Peyer's patch (tissue), 4 donors: Measurements from ENCODE around the gene GJA4. TPM values are rescaled to one million over a fixed set of nuclear protein-coding genes. Genes with fewer than 3 reads are reported as not detected.
A peak's percentile ranks its signal among the peaks of the same experiment; 100 is the strongest.

Source experiments
- DNase-seq, 3 donors: peaks; one replicate each; pipeline ENCODE4 v3.0.0-alpha.2; 2017 to 2019
- H3K27ac ChIP-seq, 4 donors: fragments of 200-600 bp; sonication (generic); one replicate each; pipeline ENCODE4 v1.5.1; 2016 to 2019
- H3K27me3 ChIP-seq, 2 donors: fragments of 200-600 bp; sonication (generic); one replicate each; pipeline ENCODE4 v1.5.1; 2019
- H3K36me3 ChIP-seq, 3 donors: fragments of 200-600 bp; sonication (generic); one replicate each; pipeline ENCODE4 v1.5.1; 2016 to 2019
- H3K4me1 ChIP-seq, 4 donors: fragments of 200-600 bp; sonication (generic); one replicate each; pipeline ENCODE4 v1.5.1; 2016 to 2019
- H3K4me3 ChIP-seq, 4 donors: fragments of 200-600 bp; sonication (generic); 1 replicate in 3 of 4; 2 replicates in 1 of 4; pipeline ENCODE4 v1.5.1; 2016 to 2019; ENCODE audit warnings: mild to moderate bottlenecking in 1 of 4
- H3K9me3 ChIP-seq, 4 donors: fragments of 200-600 bp; sonication (generic); one replicate each; pipeline ENCODE4 v1.5.1; 2016 to 2019; ENCODE audit warnings: mild to moderate bottlenecking in 1 of 4
- CTCF ChIP-seq, 6 experiments: fragments of 450-650 bp in 4 of 6; fragments of 200-600 bp in 2 of 6; sonication (generic) in 1 of 6; IDR thresholded peaks; one replicate each; pipeline ENCODE4 v1.5.1; 2017 to 2019; ENCODE audit warnings: antibody characterized with exemption in 6 of 6, mild to moderate bottlenecking in 3 of 6, moderate library complexity in 1 of 6
- POLR2A ChIP-seq, 2 donors: fragments of 450-650 bp; IDR thresholded peaks; one replicate each; pipeline ENCODE4 v1.5.1; 2017; ENCODE audit warnings: antibody characterized with exemption in 2 of 2, mild to moderate bottlenecking in 2 of 2, moderate library complexity in 2 of 2
- total RNA-seq, 4 donors: library from RNA; depleted of rRNA; stranded (reverse); fragments of >200 nt; gene quantifications; one replicate each; pipeline ENCODE4 v1.1.0, GENCODE V29; 2016

GJA4 gene
- total RNA-seq, 4 donors from 2014 or later: 2.5 to 6.1 (median 4.3) TPM

- Histone ChIP-seq H3K36me3 (no peaks in the 10 kb centered on the region), H3K27me3 (no peaks in the 10 kb centered on the region), H3K9me3 (no peaks in the 10 kb centered on the region), H3K4me3 (peak overlapping the region in 1 of 4 donors; percentile 42), H3K27ac (no peak overlapping the region), H3K4me1 (peaks cover 0 to 5% (median 0%) of the 10 kb centered on the region in 4 donors)
- no peak for DNase-seq
- TF ChIP-seq POLR2A (IDR thresholded peaks at IDR 0.05): no peak
- no peak for TF ChIP-seq CTCF (IDR thresholded peaks at IDR 0.05)
These were observed 2.0 kb downstream of the GJA4 start for GRCh38 chr1:34794790-34795180.

GRCh38 chr1:34795916-34796315 lies 3.1 kb downstream of the GJA4 start:
- Histone ChIP-seq H3K36me3 (no peaks in the 10 kb centered on the region), H3K4me3 (peak overlapping the region in 1 of 4 donors; percentile 10), H3K9me3 (no peaks in the 10 kb centered on the region), H3K4me1 (peaks cover 0 to 5% (median 0%) of the 10 kb centered on the region in 4 donors), H3K27me3 (no peaks in the 10 kb centered on the region), H3K27ac (no peak overlapping the region)
- TF ChIP-seq CTCF (IDR thresholded peaks at IDR 0.05) (no peak), POLR2A (IDR thresholded peaks at IDR 0.05) (no peak)
- no peak for DNase-seq

- Histone ChIP-seq H3K36me3 (no peaks in the 10 kb centered on the region), H3K9me3 (no peaks in the 10 kb centered on the region), H3K4me3 (no peak overlapping the region), H3K27me3 (no peaks in the 10 kb centered on the region), H3K4me1 (peaks cover 0 to 5% (median 0%) of the 10 kb centered on the region in 4 donors), H3K27ac (no peak overlapping the region)
- TF ChIP-seq POLR2A (IDR thresholded peaks at IDR 0.05) (no peak), CTCF (IDR thresholded peaks at IDR 0.05) (no peak)
- DNase-seq: no peak
These were observed 4.2 kb downstream of the GJA4 start for GRCh38 chr1:34796990-34797389.

GRCh38 chr1:34800214-34800613 lies 7.4 kb downstream of the GJA4 start:
- H3K4me3 ChIP-seq: no peak overlapping the region
- TF ChIP-seq POLR2A (IDR thresholded peaks at IDR 0.05): no peak
- no peak for TF ChIP-seq CTCF (IDR thresholded peaks at IDR 0.05)
- no peaks in the 10 kb centered on the region for H3K27me3 ChIP-seq
- no peaks in the 10 kb centered on the region for H3K4me1 ChIP-seq
- H3K9me3 ChIP-seq: no peaks in the 10 kb centered on the region
- H3K27ac ChIP-seq: no peak overlapping the region
- DNase-seq: no peak
- no peaks in the 10 kb centered on the region for H3K36me3 ChIP-seq

GRCh38 chr1:34803770-34804169 lies 11.0 kb downstream of the GJA4 start:
- H3K9me3 ChIP-seq: no peaks in the 10 kb centered on the region
- no peak overlapping the region for H3K27ac ChIP-seq
- H3K27me3 ChIP-seq: no peaks in the 10 kb centered on the region
- H3K4me3 ChIP-seq: no peak overlapping the region
- TF ChIP-seq POLR2A (IDR thresholded peaks at IDR 0.05) (no peak), CTCF (IDR thresholded peaks at IDR 0.05) (no peak)
- H3K4me1 ChIP-seq: no peaks in the 10 kb centered on the region
- no peak for DNase-seq
- no peaks in the 10 kb centered on the region for H3K36me3 ChIP-seq

- H3K4me1 ChIP-seq: no peaks in the 10 kb centered on the region
- H3K4me3 ChIP-seq: no peak overlapping the region
- H3K27me3 ChIP-seq: no peaks in the 10 kb centered on the region
- no peak for DNase-seq
- no peaks in the 10 kb centered on the region for H3K9me3 ChIP-seq
- H3K27ac ChIP-seq: no peak overlapping the region
- TF ChIP-seq CTCF (IDR thresholded peaks at IDR 0.05) (no peak), POLR2A (IDR thresholded peaks at IDR 0.05) (no peak)
- H3K36me3 ChIP-seq: no peaks in the 10 kb centered on the region
These were observed 13.6 kb downstream of the GJA4 start for GRCh38 chr1:34806396-34806795.
